ENCODE data around the gene MECR.

- TF ChIP-seq EZH2 (IDR thresholded peaks at IDR 0.05) (no peak), POLR2AphosphoS5 (IDR thresholded peaks at IDR 0.05; ENCODE audit: borderline replicate concordance, low read depth, low read length) (no peak), FOXP2 (optimal IDR thresholded peaks at IDR 0.05; ENCODE audit: control extremely low read depth, extremely low read length, insufficient read depth) (no peak)
Measured at GRCh38 chr1:29234471-29234870, 3.7 kb upstream of the MECR start.

Measured in SK-N-MC (cell line).